Colon (tissue), 2 donors: ENCODE data around the gene DCHS2.

ENCODE experiments used
- FAIRE-seq: peaks from 2 replicates; lab custom pipeline; 2012; peaks lifted over from hg19 to GRCh38; lab: Jason Lieb, UNC
- donor health status: control.
- donor health status: control.

DCHS2 gene

GRCh38 chr4:154450966-154451365 is 40.6 kb downstream of the DCHS2 start:
- FAIRE-seq = no peak

- FAIRE-seq = no peak
Measured at GRCh38 chr4:154444958-154445357, 46.6 kb downstream of the DCHS2 start.

DNA sequence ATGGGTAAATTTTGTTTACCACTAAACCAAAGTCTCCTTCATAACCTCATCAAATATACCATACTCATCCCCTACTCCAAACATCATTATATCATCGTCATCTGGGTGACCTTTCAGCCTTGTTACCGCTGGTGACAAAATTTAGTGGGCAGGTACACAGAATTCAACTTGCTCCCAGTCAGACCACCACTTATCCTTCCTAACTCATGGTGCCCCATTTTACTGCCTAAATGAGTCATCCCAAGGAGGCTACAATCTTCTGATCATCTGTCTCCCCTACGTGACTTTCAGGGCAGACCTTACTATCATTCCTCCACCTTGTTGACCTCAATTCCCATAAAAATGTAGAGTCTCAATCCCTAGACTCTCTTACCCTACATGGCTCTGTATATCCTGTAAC is 49.6 kb downstream of the DCHS2 start:
- FAIRE-seq = no peak

- no peak for FAIRE-seq
Measured at GRCh38 chr4:154441124-154441523, 50.5 kb downstream of the DCHS2 start.

GRCh38 chr4:154439224-154439623 is 52.4 kb downstream of the DCHS2 start:
- no peak for FAIRE-seq

DNA sequence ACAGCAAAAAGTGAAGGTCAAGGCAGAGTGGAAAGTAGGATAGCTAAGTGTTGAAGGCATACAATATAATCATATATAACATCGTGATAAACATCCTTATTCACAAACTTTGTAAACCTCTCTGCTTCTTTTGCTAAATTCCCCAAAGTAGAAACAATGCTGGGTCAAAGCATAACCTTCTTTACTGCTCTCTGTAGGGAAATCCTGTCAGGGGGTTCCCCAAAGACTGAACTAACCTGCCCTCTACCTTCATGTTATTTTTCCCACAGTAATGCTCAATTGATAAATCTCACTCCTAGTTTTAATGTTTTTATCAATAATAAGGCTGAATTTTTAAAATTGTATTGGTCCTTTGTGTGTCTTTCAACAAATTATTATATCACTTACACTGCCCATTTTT is 55.7 kb downstream of the DCHS2 start:
- FAIRE-seq = no peak

DNA sequence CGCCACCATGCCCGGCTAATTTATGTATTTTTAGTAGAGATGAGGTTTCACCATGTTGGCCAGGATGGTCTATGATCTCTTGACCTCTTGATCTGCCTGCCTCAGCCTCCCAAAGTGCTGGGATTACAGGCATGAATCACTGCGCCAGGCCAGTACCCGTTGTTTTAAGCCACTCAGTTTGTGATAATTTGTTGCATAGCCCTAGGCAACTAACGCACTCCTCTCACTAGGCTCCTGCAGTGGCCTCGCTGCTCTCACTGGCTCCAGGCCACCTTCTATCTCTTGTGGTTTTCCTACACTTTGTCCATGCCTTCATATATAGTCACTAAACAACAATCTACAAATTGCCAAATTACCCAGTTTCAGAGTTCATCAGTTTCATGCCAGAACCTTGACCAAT is 58.1 kb downstream of the DCHS2 start:
- no peak for FAIRE-seq

- FAIRE-seq = no peak
Measured at GRCh38 chr4:154429176-154429575, 62.4 kb downstream of the DCHS2 start.

GRCh38 chr4:154427149-154427548 is 64.5 kb downstream of the DCHS2 start:
- FAIRE-seq = no peak

DNA sequence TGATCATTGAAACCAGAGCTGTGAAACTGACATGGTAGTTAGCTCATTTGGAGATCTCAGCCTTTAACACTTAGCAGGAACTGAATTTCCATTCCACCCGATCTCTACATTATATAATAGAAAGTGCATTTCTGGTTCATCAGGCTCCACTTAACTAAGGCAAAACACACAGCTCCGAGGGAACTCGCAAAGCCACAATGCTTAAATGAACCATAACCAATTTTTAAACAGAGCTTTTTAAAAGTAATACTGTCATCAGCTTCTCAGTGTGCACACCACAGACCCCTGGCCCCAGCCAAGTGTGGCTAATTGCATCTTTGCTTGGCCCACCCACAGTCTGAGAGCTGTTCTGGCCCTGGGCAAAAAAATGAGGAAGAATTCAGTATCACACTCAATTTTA is 66.1 kb downstream of the DCHS2 start:
- FAIRE-seq = no peak

DNA sequence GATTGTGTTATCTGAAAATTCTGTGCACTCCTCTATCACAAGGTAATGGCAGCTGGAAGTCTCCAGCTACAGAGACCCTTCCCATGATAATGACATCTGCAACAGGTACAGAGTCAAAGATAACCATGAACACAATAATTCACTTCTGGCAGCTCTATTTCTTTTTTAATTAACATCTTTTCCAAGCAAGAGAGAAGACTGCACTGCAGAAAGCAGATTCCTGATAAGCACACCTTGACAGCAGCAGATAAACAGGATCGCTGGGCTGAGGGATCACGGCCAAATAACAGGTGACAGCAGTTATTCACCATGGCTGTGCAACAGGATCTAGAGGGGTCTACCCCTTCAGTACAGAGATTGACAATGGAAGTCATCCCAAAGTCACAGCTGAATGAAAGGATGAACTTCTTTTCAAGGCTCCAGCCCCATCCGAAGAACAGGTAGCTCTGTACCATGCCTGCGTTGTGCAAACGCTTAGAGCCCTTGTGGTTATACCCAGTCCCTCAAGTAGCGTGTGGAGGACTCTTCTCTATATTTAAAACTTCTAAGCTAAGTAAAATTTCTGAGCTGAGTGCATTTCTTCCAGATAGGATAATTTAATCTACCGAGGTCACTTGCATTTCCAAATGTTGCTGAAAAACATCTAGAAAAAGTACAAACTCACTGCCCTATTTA is 66.7 kb downstream of the DCHS2 start:
- FAIRE-seq = no peak

GRCh38 chr4:154422152-154422551 is 69.4 kb downstream of the DCHS2 start:
- no peak for FAIRE-seq

GRCh38 chr4:154421618-154422017 is 70.0 kb downstream of the DCHS2 start:
- no peak for FAIRE-seq

- FAIRE-seq = no peak
Measured at GRCh38 chr4:154417373-154417673, 74.3 kb downstream of the DCHS2 start.

DNA sequence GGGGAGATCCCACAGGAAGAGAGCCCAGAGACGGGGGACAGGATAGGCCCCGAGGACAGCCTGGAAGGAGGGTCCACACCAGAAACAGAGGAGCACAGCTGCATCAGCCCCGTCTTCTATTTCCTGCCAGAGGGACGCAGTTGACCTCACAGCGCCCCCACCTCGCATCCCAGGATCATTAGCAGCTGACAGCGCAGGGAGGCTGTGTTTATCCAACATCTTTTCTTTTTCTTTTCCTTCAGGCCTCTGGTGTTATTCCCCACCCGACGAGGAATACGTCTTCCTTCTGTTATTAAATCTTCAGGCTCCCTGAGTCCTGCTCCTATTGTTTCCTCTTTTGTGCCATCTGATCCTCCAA is 75.4 kb downstream of the DCHS2 start:
- no peak for FAIRE-seq

GRCh38 chr4:154415313-154415712 is 76.3 kb downstream of the DCHS2 start:
- no peak for FAIRE-seq

GRCh38 chr4:154414796-154415195 is 76.8 kb downstream of the DCHS2 start:
- FAIRE-seq = no peak

DNA sequence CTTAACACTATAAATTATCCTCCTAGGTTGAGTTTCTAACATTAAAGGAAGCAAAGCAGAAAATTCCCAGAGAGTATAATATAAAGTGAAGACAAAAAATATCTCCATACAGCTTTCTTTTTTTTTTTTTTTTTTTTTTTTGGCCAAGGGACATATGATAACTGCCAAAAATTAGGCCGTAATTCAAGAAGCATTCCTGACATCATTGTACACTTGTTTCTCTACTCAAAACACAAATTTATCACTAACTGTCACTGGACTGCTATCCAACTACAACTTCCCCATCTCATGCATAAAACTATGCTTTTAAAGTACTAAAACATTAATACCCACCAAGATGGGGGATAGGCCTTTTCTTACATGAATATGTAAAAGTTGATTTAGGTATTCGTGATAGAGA is 77.2 kb downstream of the DCHS2 start:
- FAIRE-seq = no peak

DNA sequence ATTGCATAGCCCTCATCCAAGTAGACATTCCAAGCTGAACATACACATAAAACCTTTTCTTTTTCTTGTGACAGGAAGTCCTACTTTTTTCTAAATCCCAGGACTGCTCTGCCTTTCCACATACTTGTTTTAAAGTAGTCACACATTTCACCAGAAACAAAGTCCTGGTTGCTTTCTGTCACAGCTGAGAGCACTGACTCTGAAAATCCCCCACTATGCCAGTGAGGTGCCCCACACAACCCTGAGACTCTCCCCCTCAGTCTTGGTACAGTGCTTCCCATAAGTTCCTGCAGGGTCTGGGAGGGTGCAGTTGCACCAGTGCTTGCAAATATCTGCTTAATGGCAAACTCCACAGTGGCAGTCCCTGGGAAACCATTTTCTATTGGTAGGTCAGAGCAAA is 84.2 kb downstream of the DCHS2 start:
- FAIRE-seq = no peak

- FAIRE-seq = no peak
Measured at GRCh38 chr4:154406018-154406795, 85.4 kb downstream of the DCHS2 start.

- no peak for FAIRE-seq
Measured at GRCh38 chr4:154399259-154399974, 92.2 kb downstream of the DCHS2 start.

DNA sequence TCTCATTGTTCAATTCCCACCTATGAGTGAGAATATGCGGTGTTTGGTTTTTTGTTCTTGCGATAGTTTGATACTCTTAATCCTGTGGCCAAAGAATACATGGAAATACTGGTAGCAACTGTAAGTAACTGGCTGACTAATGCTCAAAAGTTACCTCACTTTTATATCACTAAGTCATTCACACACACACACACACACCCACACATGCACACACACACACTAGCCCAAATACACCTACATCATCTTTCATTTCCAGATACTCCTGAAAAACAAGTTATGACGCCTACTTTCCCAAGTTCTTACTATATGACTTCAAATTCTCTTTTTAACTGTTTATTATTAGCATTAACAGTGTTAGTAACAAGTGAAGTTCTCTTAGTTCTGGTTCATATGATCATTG is 101.3 kb downstream of the DCHS2 start:
- FAIRE-seq = no peak

DNA sequence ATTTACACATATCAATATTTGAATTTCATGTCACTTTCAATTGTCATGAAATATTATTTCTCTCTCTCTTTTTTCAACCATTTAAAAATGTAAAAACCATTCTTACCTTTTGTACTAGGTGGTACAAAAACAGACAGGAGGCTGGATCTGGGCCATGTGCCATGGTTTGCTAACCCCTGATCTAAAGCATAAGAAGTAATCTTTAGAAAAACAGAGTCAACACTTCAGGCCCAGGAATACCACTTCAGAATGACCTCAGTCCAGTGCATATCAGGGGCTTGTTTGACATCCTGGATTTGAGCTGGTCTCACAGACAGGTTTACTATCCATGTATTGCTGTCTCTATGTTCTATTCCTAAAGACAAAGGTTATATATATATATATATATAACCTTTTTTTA is 102.5 kb downstream of the DCHS2 start:
- no peak for FAIRE-seq

GRCh38 chr4:154384012-154384411 is 107.6 kb downstream of the DCHS2 start:
- no peak for FAIRE-seq
